ENCODE data around the gene MAP2K7. TPM values are rescaled to one million over a fixed set of nuclear protein-coding genes. Genes with fewer than 3 reads are reported as not detected.

The MAP2K7 gene
- total RNA-seq, result 100 to 1,000 TPM in 1 of 4 donors, 10 to 100 TPM in 3; 11.9 to 125 (median 20.9) TPM

DNA sequence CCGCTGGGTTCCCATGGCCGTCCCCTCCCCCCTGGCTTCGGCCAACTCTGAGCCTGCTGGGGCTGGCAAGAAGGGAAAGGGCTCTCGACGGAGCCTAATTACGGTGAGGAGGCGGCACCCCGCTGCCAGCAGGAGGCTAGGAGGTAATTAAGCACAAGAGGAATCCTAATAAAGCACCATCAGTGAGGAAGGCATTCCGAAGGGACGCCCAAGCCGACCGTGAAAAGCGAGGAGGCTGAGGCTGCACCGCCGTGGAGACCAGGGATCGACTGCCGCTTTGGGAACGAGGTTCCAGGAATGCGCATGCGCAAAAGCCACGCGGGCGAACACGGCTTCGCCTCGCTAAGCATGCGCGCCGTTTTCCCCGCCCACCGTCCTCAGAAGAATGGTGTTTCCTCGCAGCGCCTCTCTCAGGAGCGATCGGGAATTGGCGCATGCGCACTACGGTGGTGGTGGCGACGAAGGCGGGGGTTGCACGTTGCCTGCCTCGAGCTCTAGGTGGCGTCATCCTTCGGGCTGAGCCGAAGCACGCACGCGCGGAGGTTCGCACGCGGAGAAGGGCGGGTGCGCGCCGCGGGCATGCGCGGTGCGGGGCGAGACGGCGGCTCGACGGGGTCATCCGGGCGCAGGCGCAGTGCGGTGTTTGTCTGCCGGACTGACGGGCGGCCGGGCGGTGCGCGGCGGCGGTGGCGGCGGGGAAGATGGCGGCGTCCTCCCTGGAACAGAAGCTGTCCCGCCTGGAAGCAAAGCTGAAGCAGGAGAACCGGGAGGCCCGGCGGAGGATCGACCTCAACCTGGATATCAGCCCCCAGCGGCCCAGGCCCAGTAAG is at the start of gene MAP2K7:
MAP2K7 (plus strand) TSS at position 634 of the 830 bp plus-strand sequence; CDS start at position 702, 68 bp downstream.
- peaks cover 18 to 32% (median 26%) of the 10 kb centered on the region in 4 donors for H3K4me1 ChIP-seq
- DNase-seq, result peak; percentile 100
- WGBS, 2 donors (ENCODE audit: low coverage in 1 of 2), result 1% methylated on average over 63 of the region's 89 CpGs; no CpG with 5 or more reads in 1 of the 2 donors
- peak within 1 kb of the TSS; percentile 49 to 92 (median 68) for H3K4me3 ChIP-seq
- no peaks in the 10 kb centered on the region for H3K36me3 ChIP-seq
- intact Hi-C loops (cut with DNase I; ENCODE audit: low total_unique reads), result no loop called here
- no peaks in the 10 kb centered on the region for H3K9me3 ChIP-seq
- in situ Hi-C loops (cut with MboI; ENCODE audit: low pct_ligation_motif_present in 1 of 4, low pct_unique_long_range_greater_than_20kb in 1 of 4, low sequenced_read_pairs in 3 of 4), result no loop called here
- no peak for TF ChIP-seq EP300 (IDR thresholded peaks at IDR 0.05; ENCODE audit: low read depth)
- TF ChIP-seq, protein P1, sequence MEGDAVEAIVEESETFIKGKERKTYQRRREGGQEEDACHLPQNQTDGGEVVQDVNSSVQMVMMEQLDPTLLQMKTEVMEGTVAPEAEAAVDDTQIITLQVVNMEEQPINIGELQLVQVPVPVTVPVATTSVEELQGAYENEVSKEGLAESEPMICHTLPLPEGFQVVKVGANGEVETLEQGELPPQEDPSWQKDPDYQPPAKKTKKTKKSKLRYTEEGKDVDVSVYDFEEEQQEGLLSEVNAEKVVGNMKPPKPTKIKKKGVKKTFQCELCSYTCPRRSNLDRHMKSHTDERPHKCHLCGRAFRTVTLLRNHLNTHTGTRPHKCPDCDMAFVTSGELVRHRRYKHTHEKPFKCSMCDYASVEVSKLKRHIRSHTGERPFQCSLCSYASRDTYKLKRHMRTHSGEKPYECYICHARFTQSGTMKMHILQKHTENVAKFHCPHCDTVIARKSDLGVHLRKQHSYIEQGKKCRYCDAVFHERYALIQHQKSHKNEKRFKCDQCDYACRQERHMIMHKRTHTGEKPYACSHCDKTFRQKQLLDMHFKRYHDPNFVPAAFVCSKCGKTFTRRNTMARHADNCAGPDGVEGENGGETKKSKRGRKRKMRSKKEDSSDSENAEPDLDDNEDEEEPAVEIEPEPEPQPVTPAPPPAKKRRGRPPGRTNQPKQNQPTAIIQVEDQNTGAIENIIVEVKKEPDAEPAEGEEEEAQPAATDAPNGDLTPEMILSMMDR (IDR thresholded peaks at IDR 0.05), result peak in 4 of 5 experiments; percentile 36 to 62 (median 48)
- peak; percentile 74 for TF ChIP-seq POLR2A (IDR thresholded peaks at IDR 0.05)
- peak; percentile 86 to 92 (median 86) for TF ChIP-seq POLR2AphosphoS5 (IDR thresholded peaks at IDR 0.05)
- H3K27me3 ChIP-seq, result no peaks in the 10 kb centered on the region
- H3K27ac ChIP-seq, result peak within 1 kb of the TSS; percentile 86 to 91 (median 88)

DNA sequence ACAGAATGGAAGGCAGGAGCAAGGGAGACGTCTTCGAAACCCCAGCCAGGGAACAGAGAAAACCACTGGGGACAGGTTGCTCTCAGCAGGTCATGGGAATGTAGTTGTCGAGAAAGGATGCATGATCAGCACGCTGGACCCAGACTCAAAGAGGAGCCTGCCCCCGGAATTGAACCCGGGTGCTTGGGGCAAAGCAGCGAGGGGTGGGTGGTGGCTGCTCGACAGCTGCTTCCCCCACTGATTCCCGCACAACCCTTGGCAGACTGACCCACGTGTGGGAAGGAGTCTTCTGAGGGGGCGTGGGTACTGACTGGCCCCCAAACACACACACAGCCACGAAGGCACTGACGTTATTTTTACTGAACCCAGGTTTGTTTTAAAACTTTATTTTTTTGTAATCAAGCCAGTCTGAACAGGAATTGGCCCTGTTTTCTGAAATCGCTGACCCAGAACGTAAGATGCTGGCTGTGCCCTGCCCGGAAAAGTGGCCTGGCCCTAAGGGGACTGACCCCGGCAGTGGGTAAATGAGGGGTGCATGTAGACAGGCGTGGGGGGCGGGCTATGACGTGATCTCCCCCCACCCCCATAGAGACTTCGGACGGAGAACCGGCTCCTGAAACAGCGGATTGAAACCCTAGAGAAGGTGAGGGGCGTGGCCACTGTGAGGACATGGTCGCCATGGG is 48.1 kb upstream of the MAP2K7 start:
- DNase-seq, result no peak
- no peaks in the 10 kb centered on the region for H3K36me3 ChIP-seq
- TF ChIP-seq POLR2AphosphoS5 (IDR thresholded peaks at IDR 0.05) (no peak), EP300 (IDR thresholded peaks at IDR 0.05; ENCODE audit: low read depth) (no peak), POLR2A (IDR thresholded peaks at IDR 0.05) (no peak)
- TF ChIP-seq, protein P1 (IDR thresholded peaks at IDR 0.05), result no peak
- peaks cover 4 to 8% (median 6%) of the 10 kb centered on the region in 4 donors for H3K4me1 ChIP-seq
- H3K9me3 ChIP-seq, result no peaks in the 10 kb centered on the region
- in situ Hi-C loops (cut with MboI; ENCODE audit: low pct_ligation_motif_present in 1 of 4, low pct_unique_long_range_greater_than_20kb in 1 of 4, low sequenced_read_pairs in 3 of 4) (no loop called here), intact Hi-C loops (cut with DNase I; ENCODE audit: low total_unique reads) (no loop called here)
- H3K27me3 ChIP-seq, result peaks cover 15% of the 10 kb centered on the region
- H3K4me3 ChIP-seq, result no peak overlapping the region
- 87 to 90% methylated on average over 9 to 25 of the region's 26 CpGs for WGBS, 2 donors (ENCODE audit: low coverage in 1 of 2)
- no peak overlapping the region for H3K27ac ChIP-seq

DNA sequence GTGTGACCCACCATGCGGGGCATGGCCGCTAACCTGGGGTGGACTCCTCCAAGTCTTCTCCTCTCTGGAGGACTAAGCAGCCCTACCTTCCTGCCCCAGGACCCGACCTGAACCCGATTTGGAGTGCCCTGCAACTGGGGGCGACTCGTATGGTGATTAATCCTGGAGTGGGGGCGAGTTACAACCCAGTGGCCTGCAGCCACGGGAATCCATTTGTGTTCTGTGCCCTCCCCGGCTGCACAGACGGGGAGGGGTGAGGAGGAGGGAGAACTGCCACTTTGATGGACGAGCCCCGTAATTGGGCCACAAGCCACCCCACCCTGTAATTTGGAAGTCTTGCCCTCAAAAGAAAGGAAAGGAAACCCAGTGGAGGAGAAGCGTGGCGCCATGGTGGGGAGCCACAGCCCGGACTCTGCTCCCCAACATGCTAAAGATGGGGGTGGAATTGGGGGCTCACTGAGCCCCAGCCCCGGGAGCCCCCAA is 47.5 kb upstream of the MAP2K7 start:
- TF ChIP-seq POLR2A (IDR thresholded peaks at IDR 0.05) (no peak), POLR2AphosphoS5 (IDR thresholded peaks at IDR 0.05) (no peak), EP300 (IDR thresholded peaks at IDR 0.05; ENCODE audit: low read depth) (no peak)
- TF ChIP-seq, protein P1 (IDR thresholded peaks at IDR 0.05), result no peak
- WGBS, 2 donors (ENCODE audit: low coverage in 1 of 2), result 87% methylated on average over 4 to 16 of the region's 16 CpGs
- Histone ChIP-seq H3K9me3 (no peaks in the 10 kb centered on the region), H3K4me3 (no peak overlapping the region), H3K36me3 (no peaks in the 10 kb centered on the region), H3K4me1 (peaks cover 4 to 8% (median 6%) of the 10 kb centered on the region in 4 donors), H3K27me3 (peaks cover 21% of the 10 kb centered on the region), H3K27ac (no peak overlapping the region)
- intact Hi-C loops (cut with DNase I; ENCODE audit: low total_unique reads) (no loop called here), in situ Hi-C loops (cut with MboI; ENCODE audit: low pct_ligation_motif_present in 1 of 4, low pct_unique_long_range_greater_than_20kb in 1 of 4, low sequenced_read_pairs in 3 of 4) (no loop called here)
- no peak for DNase-seq

All from transverse colon (tissue), 4 donors.